Memory B cell (primary cell): Measurements from ENCODE around the gene CEP68.
"Not testable (repeated sequence)": the region's sequence is repeated elsewhere in the genome, so short reads cannot be mapped to it uniquely, and the experiment has no call there.

Experiments used
- ATAC-seq: fragments of 150-1000 bp; cut with Tn5 transposase; 2 replicates; pipeline ENCODE4 v1.10.0; 2021; ENCODE audit warnings: low read depth, mild to moderate bottlenecking, moderate library complexity
- DNase-seq, 2 donors: peaks; one replicate each; pipeline ENCODE4 v3.0.0; 2022; ENCODE audit warnings: low spot score in 2 of 2
- H3K27ac Mint-ChIP-seq: one replicate; pipeline ENCODE4 v1.8.0; 2022; ENCODE audit warnings: mild to moderate bottlenecking, moderate library complexity, mixed read lengths
- H3K27me3 Mint-ChIP-seq: one replicate; pipeline ENCODE4 v1.8.0; 2022; ENCODE audit warnings: mixed read lengths
- H3K36me3 Mint-ChIP-seq: one replicate; pipeline ENCODE4 v1.8.0; 2022; ENCODE audit warnings: mild to moderate bottlenecking, mixed read lengths
- H3K4me1 Mint-ChIP-seq: one replicate; pipeline ENCODE4 v1.8.0; 2022; ENCODE audit warnings: mixed read lengths
- H3K4me3 Mint-ChIP-seq: one replicate; pipeline ENCODE4 v1.8.0; 2022; ENCODE audit warnings: mild to moderate bottlenecking, moderate library complexity, mixed read lengths
- H3K9me3 Mint-ChIP-seq: one replicate; pipeline ENCODE4 v1.8.0; 2022; ENCODE audit warnings: mixed read lengths

The CEP68 gene, protein sequence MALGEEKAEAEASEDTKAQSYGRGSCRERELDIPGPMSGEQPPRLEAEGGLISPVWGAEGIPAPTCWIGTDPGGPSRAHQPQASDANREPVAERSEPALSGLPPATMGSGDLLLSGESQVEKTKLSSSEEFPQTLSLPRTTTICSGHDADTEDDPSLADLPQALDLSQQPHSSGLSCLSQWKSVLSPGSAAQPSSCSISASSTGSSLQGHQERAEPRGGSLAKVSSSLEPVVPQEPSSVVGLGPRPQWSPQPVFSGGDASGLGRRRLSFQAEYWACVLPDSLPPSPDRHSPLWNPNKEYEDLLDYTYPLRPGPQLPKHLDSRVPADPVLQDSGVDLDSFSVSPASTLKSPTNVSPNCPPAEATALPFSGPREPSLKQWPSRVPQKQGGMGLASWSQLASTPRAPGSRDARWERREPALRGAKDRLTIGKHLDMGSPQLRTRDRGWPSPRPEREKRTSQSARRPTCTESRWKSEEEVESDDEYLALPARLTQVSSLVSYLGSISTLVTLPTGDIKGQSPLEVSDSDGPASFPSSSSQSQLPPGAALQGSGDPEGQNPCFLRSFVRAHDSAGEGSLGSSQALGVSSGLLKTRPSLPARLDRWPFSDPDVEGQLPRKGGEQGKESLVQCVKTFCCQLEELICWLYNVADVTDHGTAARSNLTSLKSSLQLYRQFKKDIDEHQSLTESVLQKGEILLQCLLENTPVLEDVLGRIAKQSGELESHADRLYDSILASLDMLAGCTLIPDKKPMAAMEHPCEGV

DNA sequence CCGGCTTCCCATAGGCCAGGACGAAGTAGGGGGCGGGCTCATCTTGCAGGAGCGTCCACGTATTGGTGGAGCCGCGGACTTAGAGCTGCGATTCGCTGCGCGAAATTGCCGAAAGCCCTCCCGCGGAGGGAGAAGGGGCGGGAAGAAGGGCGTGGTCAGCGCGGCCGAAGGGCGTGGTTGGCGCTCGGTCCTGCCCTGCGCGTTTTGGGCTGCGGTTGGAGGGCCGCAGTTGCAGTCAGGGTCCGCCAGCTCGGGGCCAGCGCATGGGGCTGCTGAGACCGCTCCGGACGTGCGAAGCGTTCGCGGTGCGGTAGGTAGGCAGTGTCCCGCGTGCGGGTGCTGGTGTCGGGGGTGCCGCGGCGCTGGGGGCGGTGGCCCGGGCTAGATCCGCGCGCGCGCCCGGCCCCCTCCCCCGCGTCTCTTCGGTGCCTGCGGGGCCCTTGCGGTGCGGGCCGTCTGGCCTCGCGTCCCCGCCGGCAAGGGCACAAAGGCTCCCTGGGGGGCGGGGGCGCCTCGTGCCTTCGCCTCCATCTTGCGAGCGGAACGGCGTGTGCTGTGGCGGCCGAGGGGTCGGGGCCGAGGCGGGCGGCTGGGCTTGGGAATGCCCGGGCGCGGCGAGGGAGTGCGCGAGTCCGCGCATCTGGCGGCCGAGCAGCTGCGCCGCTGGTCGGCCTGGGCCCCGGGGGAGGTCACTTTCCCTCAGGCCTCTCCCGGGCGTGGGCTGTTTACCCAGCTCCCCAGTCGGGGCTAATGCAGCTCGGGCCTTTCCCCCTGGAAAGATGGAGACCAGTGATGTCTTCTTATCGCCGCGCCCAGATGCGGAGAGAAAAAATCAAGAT, at the start of gene CEP68:
CEP68 (plus strand) TSS at position 202 of the 839 bp plus-strand sequence. CDS start 13,029 bp downstream, outside the sequence.
- peak within 1 kb of the TSS; percentile 94 for H3K27ac Mint-ChIP-seq
- H3K4me1 Mint-ChIP-seq: peaks cover 35% of the 10 kb centered on the region
- DNase-seq (peak; percentile 95 to 96), ATAC-seq (peak; percentile 82)
- peak within 1 kb of the TSS; percentile 91 for H3K4me3 Mint-ChIP-seq
- no peaks in the 10 kb centered on the region for H3K9me3 Mint-ChIP-seq
- peaks cover 3% of the 10 kb centered on the region for H3K36me3 Mint-ChIP-seq
- no peaks in the 10 kb centered on the region for H3K27me3 Mint-ChIP-seq

DNA sequence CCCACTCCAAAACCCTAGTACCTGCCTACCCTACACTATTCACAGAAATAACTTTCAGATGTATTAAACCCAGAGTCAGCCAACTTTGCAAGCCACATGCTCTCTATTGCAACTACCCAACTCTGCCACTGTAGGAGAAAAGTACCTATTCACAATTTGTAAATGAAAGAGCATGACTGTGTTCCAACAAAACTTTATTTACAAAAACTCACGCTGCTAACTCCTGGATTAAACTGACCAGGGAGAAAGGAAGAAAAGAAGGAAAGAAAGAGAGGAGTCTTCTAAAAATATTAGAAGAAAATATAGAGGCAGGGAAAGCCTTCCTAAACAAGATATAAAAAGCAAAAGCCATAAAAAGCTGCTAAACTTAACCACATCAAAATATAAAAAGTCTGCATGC, 42.4 kb upstream of the CEP68 start:
- H3K27me3 Mint-ChIP-seq: no peaks in the 10 kb centered on the region
- peaks cover 32% of the 10 kb centered on the region for H3K4me1 Mint-ChIP-seq
- ATAC-seq (no peak), DNase-seq (no peak)
- no peak overlapping the region for H3K4me3 Mint-ChIP-seq
- peaks cover 9% of the 10 kb centered on the region for H3K36me3 Mint-ChIP-seq
- peak overlapping the region; percentile 73 for H3K27ac Mint-ChIP-seq
- no peaks in the 10 kb centered on the region for H3K9me3 Mint-ChIP-seq

DNA sequence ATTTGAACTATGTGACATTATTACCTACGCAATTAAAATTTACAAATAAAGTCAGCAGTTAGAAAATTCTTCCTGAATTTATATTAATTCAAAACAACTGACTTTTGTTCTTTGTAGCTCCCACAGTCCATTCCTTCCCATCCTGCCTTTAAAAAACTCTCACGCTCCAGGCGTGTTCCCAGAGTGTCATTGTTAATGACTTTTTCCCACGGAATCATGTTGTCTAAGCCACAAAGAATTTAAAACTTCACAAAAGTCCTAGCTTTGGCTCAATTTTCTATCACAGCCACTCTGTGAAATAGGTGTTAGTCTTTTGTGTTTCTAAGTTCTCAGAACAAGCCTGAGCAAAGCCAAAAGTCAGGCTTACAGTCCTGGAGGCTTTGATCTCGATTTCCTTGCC, 40.5 kb upstream of the CEP68 start:
- Mint-ChIP-seq H3K4me1 (peaks cover 32% of the 10 kb centered on the region), H3K4me3 (no peak overlapping the region), H3K36me3 (peaks cover 12% of the 10 kb centered on the region), H3K9me3 (no peaks in the 10 kb centered on the region), H3K27ac (no peak overlapping the region), H3K27me3 (no peaks in the 10 kb centered on the region)
- ATAC-seq (no peak), DNase-seq (no peak)

DNA sequence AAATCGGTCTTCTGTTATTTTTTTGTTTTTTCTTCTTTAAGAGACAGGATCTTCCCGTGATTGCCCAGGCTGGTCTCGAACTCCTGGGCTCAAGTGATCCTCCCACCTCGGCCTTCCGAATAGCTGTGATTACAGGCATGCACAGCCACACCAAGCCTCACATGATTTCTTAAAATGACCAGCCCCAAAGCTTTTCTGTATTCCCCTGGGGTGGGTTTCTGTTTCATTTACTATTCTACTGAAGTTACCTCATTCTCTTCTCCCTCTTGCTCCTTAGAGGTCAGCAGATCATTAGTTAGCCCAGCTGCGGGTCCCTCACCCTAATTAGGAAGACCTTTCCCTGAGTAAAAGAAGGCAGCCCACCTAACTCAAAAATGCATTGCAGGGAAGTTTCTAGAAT, 39.4 kb upstream of the CEP68 start:
- no peak overlapping the region for H3K27ac Mint-ChIP-seq
- no peak overlapping the region for H3K4me3 Mint-ChIP-seq
- no peaks in the 10 kb centered on the region for H3K9me3 Mint-ChIP-seq
- peaks cover 32% of the 10 kb centered on the region for H3K4me1 Mint-ChIP-seq
- H3K27me3 Mint-ChIP-seq: no peaks in the 10 kb centered on the region
- no peak for DNase-seq
- H3K36me3 Mint-ChIP-seq: peaks cover 12% of the 10 kb centered on the region
- ATAC-seq: peak; percentile 31

DNA sequence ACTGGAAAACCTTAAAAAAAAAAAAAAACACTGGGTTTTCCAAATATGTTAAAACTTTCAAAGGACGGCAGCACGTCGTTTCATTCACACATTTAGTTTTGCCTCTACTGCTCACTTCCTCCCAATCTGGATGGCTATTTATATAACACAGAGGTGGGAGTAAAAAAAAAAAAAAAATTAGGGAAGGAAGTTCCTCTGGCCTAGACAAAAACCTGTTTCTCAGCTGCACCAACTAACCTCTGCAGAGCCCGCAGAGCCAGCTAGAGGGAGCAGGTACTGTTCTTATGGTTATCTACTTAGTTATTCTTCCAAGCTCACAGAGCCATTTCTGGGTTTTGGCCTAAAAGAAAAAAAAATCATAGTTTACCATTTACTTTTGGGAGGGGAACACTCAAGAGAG, 38.9 kb upstream of the CEP68 start:
- no peaks in the 10 kb centered on the region for H3K27me3 Mint-ChIP-seq
- peak; percentile 91 for ATAC-seq

DNA sequence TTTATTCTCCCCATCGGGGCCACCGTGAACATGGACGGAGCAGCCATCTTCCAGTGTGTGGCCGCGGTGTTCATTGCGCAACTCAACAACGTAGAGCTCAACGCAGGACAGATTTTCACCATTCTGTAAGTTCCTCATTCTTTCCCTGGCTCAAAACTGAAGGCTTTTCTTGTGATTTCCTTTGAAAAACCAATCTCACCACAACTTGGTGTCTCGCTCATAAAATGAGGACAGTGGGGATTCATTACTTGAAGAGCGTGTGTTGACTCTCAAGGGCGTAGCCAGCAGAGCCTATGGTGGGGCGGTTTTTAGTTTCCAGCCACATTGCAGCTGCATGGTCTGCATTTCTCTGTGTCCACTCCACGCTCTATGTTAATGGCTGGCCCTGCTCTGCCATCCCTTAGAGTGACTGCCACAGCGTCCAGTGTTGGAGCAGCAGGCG, 38.1 kb upstream of the CEP68 start:
- peaks cover 29% of the 10 kb centered on the region for H3K4me1 Mint-ChIP-seq
- no peaks in the 10 kb centered on the region for H3K9me3 Mint-ChIP-seq
- no peak for ATAC-seq
- no peaks in the 10 kb centered on the region for H3K27me3 Mint-ChIP-seq
- no peak overlapping the region for H3K4me3 Mint-ChIP-seq
- H3K27ac Mint-ChIP-seq: no peak overlapping the region
- peaks cover 13% of the 10 kb centered on the region for H3K36me3 Mint-ChIP-seq
- no peak for DNase-seq

More for the DNA sequence above, 38.9 kb upstream of the CEP68 start:
- DNase-seq: peak in 1 of 2 donors; percentile 18
- Mint-ChIP-seq H3K36me3 (peaks cover 12% of the 10 kb centered on the region), H3K4me1 (peaks cover 32% of the 10 kb centered on the region), H3K27ac (peak overlapping the region; percentile 58), H3K4me3 (no peak overlapping the region), H3K9me3 (no peaks in the 10 kb centered on the region)

DNA sequence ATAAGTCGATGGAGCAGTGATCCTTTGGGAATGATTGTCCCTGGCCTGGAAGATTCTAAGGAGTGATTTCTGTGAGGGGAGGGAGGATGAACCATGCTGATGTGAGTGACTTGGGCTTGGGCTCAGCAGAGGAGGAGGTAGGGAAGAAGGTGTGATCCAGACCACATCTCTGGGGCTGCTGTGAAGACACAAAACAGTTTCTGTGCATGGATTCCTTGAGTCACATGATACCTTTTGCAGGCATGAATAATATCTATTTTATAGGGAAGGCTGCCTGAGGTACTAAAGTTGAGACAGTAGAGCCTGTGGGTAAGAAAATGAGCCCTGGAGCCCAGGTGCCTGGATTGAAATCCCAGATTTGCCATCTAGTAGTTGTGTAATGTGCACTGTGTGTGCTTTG, 37.2 kb upstream of the CEP68 start:
- Mint-ChIP-seq H3K4me1 (peaks cover 24% of the 10 kb centered on the region), H3K27me3 (no peaks in the 10 kb centered on the region), H3K27ac (no peak overlapping the region), H3K9me3 (no peaks in the 10 kb centered on the region), H3K36me3 (peaks cover 18% of the 10 kb centered on the region), H3K4me3 (no peak overlapping the region)
- DNase-seq (no peak), ATAC-seq (no peak)

DNA sequence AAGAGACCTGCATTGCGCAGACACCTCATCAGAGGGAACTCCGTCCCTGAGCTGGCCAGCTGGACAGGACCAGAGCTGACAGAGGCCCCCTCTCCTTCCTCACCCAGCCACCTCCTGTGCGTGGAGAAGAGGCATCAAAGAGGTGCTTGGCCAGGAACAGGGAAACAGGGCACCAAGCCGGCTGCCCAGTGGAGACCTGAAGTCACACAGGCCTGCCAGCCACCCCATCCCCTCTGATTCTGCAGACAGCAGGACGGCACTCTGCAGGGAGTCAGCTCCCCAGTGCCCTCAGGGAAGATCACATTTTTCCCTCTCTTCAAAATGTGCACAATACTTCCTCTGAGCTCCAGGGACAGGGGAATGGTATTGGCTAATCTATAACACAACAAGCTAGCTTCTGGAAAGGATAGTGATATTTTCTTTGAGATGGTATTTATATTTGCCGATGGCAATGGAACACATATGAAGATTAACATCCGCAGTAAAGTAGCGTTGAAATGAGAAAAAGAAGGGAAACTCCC, 36.5 kb upstream of the CEP68 start:
- Mint-ChIP-seq H3K27ac (peak overlapping the region; percentile 11), H3K9me3 (no peaks in the 10 kb centered on the region), H3K4me3 (no peak overlapping the region), H3K4me1 (peaks cover 18% of the 10 kb centered on the region), H3K27me3 (no peaks in the 10 kb centered on the region), H3K36me3 (peaks cover 18% of the 10 kb centered on the region)
- DNase-seq: no peak
- no peak for ATAC-seq

DNA sequence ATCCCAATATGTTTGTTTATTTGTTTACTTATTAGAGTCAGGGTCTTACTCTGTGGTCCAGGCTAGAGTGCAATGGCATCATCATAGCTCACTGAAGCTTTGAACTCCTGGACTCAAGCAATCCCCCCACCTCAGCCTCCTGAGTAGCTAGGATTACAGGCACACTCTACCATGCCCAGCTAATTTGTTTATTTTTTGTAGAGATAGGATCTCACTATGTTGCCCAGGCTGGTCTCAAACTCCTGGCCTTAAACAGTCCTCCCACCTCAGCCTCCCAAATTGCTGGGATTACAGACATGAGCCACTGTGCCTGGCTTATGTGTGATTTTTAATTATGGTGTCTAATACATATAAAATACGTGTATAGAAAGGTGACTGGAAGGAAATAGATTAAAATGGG, 36.0 kb upstream of the CEP68 start:
- not testable (repeated sequence) for DNase-seq, H3K27ac Mint-ChIP-seq, ATAC-seq, H3K4me3 Mint-ChIP-seq, H3K9me3 Mint-ChIP-seq, H3K27me3 Mint-ChIP-seq
- peaks cover 14% of the 10 kb centered on the region for H3K4me1 Mint-ChIP-seq
- H3K36me3 Mint-ChIP-seq: peaks cover 18% of the 10 kb centered on the region

DNA sequence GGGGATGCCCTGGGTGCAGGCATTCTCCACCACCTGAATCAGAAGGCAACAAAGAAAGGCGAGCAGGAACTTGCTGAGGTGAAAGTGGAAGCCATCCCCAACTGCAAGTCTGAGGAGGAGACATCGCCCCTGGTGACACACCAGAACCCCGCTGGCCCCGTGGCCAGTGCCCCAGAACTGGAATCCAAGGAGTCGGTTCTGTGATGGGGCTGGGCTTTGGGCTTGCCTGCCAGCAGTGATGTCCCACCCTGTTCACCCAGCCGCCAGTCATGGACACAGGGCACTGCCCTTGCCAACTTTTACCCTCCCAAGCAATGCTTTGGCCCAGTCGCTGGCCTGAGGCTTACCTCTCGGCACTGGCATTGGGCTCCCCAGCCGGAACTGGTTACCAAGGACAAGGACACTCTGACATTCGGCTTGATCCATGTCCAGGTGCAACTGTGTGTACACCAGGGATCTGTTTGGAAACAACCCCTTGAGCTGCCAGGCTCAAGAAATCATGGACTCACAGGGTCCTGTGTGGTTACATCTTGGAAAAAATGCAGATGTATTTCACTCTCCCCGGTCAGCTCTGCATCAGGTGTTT, 35.2 kb upstream of the CEP68 start:
- Mint-ChIP-seq H3K27ac (no peak overlapping the region), H3K4me3 (no peak overlapping the region), H3K4me1 (peaks cover 21% of the 10 kb centered on the region), H3K9me3 (no peaks in the 10 kb centered on the region), H3K36me3 (peaks cover 18% of the 10 kb centered on the region), H3K27me3 (no peaks in the 10 kb centered on the region)
- ATAC-seq: no peak
- DNase-seq: no peak

DNA sequence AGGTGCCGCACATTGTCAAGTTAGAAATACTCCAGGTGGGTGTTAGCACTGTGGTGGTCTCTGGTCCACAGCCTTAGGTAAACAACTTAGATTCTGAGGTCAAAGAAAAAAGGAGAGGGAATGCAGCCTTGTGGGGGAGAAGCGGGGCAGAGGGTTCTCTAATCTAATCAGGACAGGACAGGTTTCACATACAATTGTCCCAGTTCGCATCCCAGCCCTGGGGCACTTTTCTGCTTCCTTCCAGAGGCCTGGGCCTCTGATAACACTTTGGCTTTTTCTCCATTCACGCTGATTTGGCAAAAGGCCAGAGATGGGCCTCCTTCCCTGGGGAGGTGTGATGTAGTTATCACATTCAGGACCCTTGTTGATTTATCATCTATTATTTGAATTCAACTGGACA, 34.5 kb upstream of the CEP68 start:
- Mint-ChIP-seq H3K27ac (no peak overlapping the region), H3K4me3 (no peak overlapping the region), H3K9me3 (no peaks in the 10 kb centered on the region), H3K27me3 (no peaks in the 10 kb centered on the region), H3K4me1 (peaks cover 22% of the 10 kb centered on the region), H3K36me3 (peaks cover 17% of the 10 kb centered on the region)
- no peak for ATAC-seq
- no peak for DNase-seq

DNA sequence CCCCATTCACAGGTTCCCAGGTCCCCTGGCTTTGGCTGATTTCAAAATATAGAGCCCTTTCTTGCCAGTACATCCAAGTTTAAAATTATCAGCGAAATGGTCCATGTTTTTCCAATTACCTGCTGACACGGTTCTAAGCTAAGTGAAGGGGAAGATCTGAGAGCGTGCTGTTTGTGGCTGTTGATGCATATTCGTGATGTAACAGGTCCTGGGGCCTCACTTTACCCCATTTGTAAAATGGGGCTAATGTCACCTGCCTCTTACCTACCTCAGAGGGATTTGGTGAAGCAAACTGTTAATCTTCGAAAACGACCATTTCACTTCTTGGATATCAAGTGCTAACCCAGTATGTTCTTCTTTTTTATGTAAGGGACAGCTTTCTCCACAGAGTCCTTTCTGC, 34.0 kb upstream of the CEP68 start:
- H3K27me3 Mint-ChIP-seq: no peaks in the 10 kb centered on the region
- H3K4me1 Mint-ChIP-seq: peaks cover 21% of the 10 kb centered on the region
- no peak overlapping the region for H3K4me3 Mint-ChIP-seq
- DNase-seq: no peak
- no peak overlapping the region for H3K27ac Mint-ChIP-seq
- H3K9me3 Mint-ChIP-seq: no peaks in the 10 kb centered on the region
- ATAC-seq: no peak
- H3K36me3 Mint-ChIP-seq: peaks cover 16% of the 10 kb centered on the region

DNA sequence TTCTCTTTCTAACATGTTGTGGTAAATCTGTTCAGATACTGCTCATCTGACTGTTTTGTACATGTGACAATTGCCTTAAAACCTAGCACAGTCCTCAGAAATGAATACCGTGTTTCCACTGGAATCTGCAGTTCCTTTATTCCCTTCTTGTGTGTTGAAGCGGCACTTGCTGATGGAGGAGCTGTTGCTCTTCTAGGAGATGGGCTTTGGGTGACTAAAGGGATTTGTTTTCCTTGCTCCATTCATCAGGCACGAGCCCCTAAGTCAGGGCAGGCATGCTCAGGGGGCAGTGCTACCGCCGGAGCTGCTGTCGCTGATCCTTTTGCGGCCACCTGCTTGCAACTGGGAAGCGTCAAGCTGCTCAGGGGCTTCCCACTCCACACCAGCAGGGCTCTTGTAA, 32.5 kb upstream of the CEP68 start:
- Mint-ChIP-seq H3K36me3 (peaks cover 14% of the 10 kb centered on the region), H3K4me1 (peaks cover 20% of the 10 kb centered on the region), H3K9me3 (no peaks in the 10 kb centered on the region), H3K27ac (peak overlapping the region; percentile 58), H3K4me3 (no peak overlapping the region), H3K27me3 (no peaks in the 10 kb centered on the region)
- DNase-seq (no peak), ATAC-seq (no peak)
